ENCODE measurements around the gene NOD2.

Gene NOD2

GRCh38 chr16:50776037-50776436 is 82.6 kb downstream of the NOD2 start:
- TF ChIP-seq POLR2AphosphoS5 (IDR thresholded peaks at IDR 0.05; ENCODE audit: low read depth, low read length), result no peak
- no peak for TF ChIP-seq TAF1 (IDR thresholded peaks at IDR 0.05; ENCODE audit: borderline replicate concordance, low read depth, low read length)
- TF ChIP-seq POLR2A (IDR thresholded peaks at IDR 0.05; ENCODE audit: low read depth, low read length), result no peak
- FAIRE-seq, result no peak

GRCh38 chr16:50778284-50779163 is 85.1 kb downstream of the NOD2 start:
- DNase-seq (ENCODE audit: insufficient read length) (no peak), FAIRE-seq (no peak)
- no peak for TF ChIP-seq POLR2A (IDR thresholded peaks at IDR 0.05; ENCODE audit: low read depth, low read length)
- TF ChIP-seq TAF1 (IDR thresholded peaks at IDR 0.05; ENCODE audit: borderline replicate concordance, low read depth, low read length), result no peak
- no peak for TF ChIP-seq POLR2AphosphoS5 (IDR thresholded peaks at IDR 0.05; ENCODE audit: low read depth, low read length)

More at GRCh38 chr16:50776037-50776436, 82.6 kb downstream of the NOD2 start:
- DNase-seq (ENCODE audit: insufficient read length), result no peak

GRCh38 chr16:50781043-50781442 is 87.6 kb downstream of the NOD2 start:
- TF ChIP-seq TAF1 (IDR thresholded peaks at IDR 0.05; ENCODE audit: borderline replicate concordance, low read depth, low read length), result no peak
- no peak for TF ChIP-seq POLR2A (IDR thresholded peaks at IDR 0.05; ENCODE audit: low read depth, low read length)
- TF ChIP-seq POLR2AphosphoS5 (IDR thresholded peaks at IDR 0.05; ENCODE audit: low read depth, low read length), result no peak
- no peak for DNase-seq (ENCODE audit: insufficient read length)
- FAIRE-seq, result no peak

GRCh38 chr16:50781518-50781917 is 88.1 kb downstream of the NOD2 start:
- DNase-seq (ENCODE audit: insufficient read length), result no peak
- no peak for FAIRE-seq
- no peak for TF ChIP-seq POLR2A (IDR thresholded peaks at IDR 0.05; ENCODE audit: low read depth, low read length)
- TF ChIP-seq TAF1 (IDR thresholded peaks at IDR 0.05; ENCODE audit: borderline replicate concordance, low read depth, low read length), result no peak
- TF ChIP-seq POLR2AphosphoS5 (IDR thresholded peaks at IDR 0.05; ENCODE audit: low read depth, low read length), result no peak

Measured in GM12892 (cell line).